MCF 10A (cell line): Measurements from ENCODE around the gene NACA. TPM values are rescaled to one million over a fixed set of nuclear protein-coding genes. Genes with fewer than 3 reads are reported as not detected.

ENCODE experiments used
- BruUV-seq: library from RNA; stranded (reverse); fragments of 400-500 nt; replicated peaks from 2 replicates; lab custom pipeline; 2021; lab: Mats Ljungman, UMichigan
- CTCF ChIA-PET: fragments of 300-600 bp; sonication (Branson Sonifier 250); formaldehyde crosslinking; extraction: SDS; loops from one replicate; lab custom pipeline; 2021; ENCODE audit warnings: antibody characterized with exemption, inconsistent platforms; lab: Yijun Ruan, JAX
- POLR2A ChIA-PET: fragments of 300-600, 350-650 bp; sonication (Branson Sonifier 250); formaldehyde crosslinking; extraction: SDS; loops from one replicate; lab custom pipeline; 2020; ENCODE audit warnings: antibody characterized with exemption, inconsistent platforms; lab: Yijun Ruan, JAX
- DNase-seq: peaks from one replicate; pipeline ENCODE4 v3.0.0-alpha.2; 2018; ENCODE audit not compliant: unreplicated experiment
- H3K27ac Mint-ChIP-seq: one replicate; pipeline ENCODE4 v1.8.0; 2022; ENCODE audit warnings: mild to moderate bottlenecking, low read depth, mixed read lengths; ENCODE audit not compliant: unreplicated experiment
- H3K27me3 Mint-ChIP-seq: one replicate; pipeline ENCODE4 v1.8.0; 2022; ENCODE audit warnings: mixed read lengths; ENCODE audit not compliant: insufficient read depth, unreplicated experiment
- H3K36me3 Mint-ChIP-seq: one replicate; pipeline ENCODE4 v1.8.0; 2022; ENCODE audit warnings: mild to moderate bottlenecking, moderate library complexity, mixed read lengths; ENCODE audit not compliant: insufficient read depth, unreplicated experiment
- H3K4me1 Mint-ChIP-seq: one replicate; pipeline ENCODE4 v1.8.0; 2022; ENCODE audit warnings: mixed read lengths; ENCODE audit not compliant: insufficient read depth, unreplicated experiment
- H3K4me3 Mint-ChIP-seq: one replicate; pipeline ENCODE4 v1.8.0; 2022; ENCODE audit warnings: mild to moderate bottlenecking, moderate library complexity, mixed read lengths; ENCODE audit not compliant: unreplicated experiment
- H3K9me3 Mint-ChIP-seq: one replicate; pipeline ENCODE4 v1.8.0; 2022; ENCODE audit warnings: mixed read lengths; ENCODE audit not compliant: unreplicated experiment
- CTCF ChIP-seq: fragments of 200-600 bp; IDR thresholded peaks from one replicate; pipeline ENCODE4 v1.8.0; 2022; ENCODE audit warnings: antibody characterized with exemption, mild to moderate bottlenecking; ENCODE audit not compliant: unreplicated experiment
- intact Hi-C: fragments of 100-400 bp; cut with micrococcal nuclease; formaldehyde crosslinking; loops from 2 replicates; pipeline ENCODE4 v1.14.1; 2022
- total RNA-seq: library from RNA; stranded (reverse); gene quantifications from 2 replicates; pipeline ENCODE4 v1.2.3, GENCODE V29; 2022

NACA gene
- total RNA-seq, 1 experiment from 2014 or later: 1,274 TPM

GRCh38 chr12:56722832-56723231 is 2.3 kb downstream of the NACA start:
- no TSS peak for BruUV-seq
- peak overlapping the region; percentile 79 for H3K27ac Mint-ChIP-seq
- no peaks in the 10 kb centered on the region for H3K27me3 Mint-ChIP-seq
- DNase-seq: no peak
- H3K4me1 Mint-ChIP-seq: peaks cover 45% of the 10 kb centered on the region
- CTCF ChIA-PET: interaction anchor here (2.1 kb wide), 1 partner anchor 86 kb away, joined by 5 read pairs; no protein-coding TSS in a partner anchor
- intact Hi-C loops: no loop called here
- POLR2A ChIA-PET: interaction anchor here (1.0 to 4.8 kb wide), 13 partner anchors 9 to 389 kb away, joined by 3 to 137 read pairs (median 5); partner anchors contain the start of genes ATP5F1B, BAZ2A, PTGES3 and STAT6
- H3K4me3 Mint-ChIP-seq: peak overlapping the region; percentile 91
- TF ChIP-seq CTCF: no peak
- peaks cover 64% of the 10 kb centered on the region for H3K36me3 Mint-ChIP-seq
- no peaks in the 10 kb centered on the region for H3K9me3 Mint-ChIP-seq

DNA sequence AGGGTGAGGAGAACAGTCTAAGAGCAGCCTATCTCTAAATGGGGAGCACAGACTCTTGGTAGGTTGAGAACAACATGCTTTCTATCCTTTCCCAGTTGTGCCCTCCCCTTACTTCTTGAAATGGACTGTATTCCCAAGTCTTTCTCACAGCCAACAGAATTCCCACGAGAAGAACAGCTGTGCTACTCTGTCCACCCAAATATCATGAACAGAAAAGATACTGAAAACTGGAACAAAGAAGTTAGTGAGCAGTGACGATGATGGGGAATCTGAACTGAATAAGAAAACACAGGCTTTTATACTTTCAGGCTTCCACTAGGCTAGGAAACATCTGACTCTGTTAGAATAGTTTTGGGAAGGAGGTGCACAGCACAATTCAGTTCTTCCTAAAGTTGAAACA is 3.4 kb downstream of the NACA start:
- BruUV-seq: no TSS peak
- intact Hi-C loops: no loop called here
- Mint-ChIP-seq H3K27ac (peak overlapping the region; percentile 79), H3K4me1 (peaks cover 48% of the 10 kb centered on the region), H3K4me3 (peak overlapping the region; percentile 91), H3K27me3 (no peaks in the 10 kb centered on the region), H3K9me3 (no peaks in the 10 kb centered on the region), H3K36me3 (peaks cover 69% of the 10 kb centered on the region)
- CTCF ChIA-PET: interaction anchor here (0.6 to 0.7 kb wide), 3 partner anchors 32 to 727 kb away, joined by 3 to 4 read pairs (median 3); no protein-coding TSS in a partner anchor
- no peak for TF ChIP-seq CTCF
- POLR2A ChIA-PET: interaction anchor here (1.1 to 4.8 kb wide), 6 partner anchors 9 to 92 kb away, joined by 4 to 137 read pairs (median 17); partner anchors contain the start of genes ATP5F1B, BAZ2A and PTGES3
- DNase-seq: no peak

DNA sequence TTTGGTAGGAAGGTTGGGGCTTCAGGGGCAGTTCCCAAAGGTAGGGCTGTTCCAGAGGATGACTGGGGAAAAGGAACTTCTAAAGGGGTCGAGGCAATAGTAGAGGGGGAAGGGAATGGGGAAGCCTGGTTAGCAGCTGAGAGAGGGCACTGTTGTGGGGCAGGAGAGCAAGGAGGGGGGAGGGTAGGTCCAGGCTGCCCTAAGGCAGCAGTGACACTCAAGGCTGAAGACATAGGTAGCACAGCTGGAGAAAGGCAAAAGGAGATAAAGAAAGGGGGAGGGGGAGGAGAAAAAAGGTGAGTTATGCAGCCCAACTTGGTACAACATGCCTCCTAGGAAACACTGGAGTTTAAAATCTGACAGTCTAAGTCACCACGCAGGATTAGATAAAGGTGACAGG is 3.9 kb downstream of the NACA start:
- peak overlapping the region; percentile 91 for H3K4me3 Mint-ChIP-seq
- intact Hi-C loops: no loop called here
- POLR2A ChIA-PET: interaction anchor here (3.7 to 4.8 kb wide), 2 partner anchors 14 to 34 kb away, joined by 14 to 137 read pairs; partner anchors contain the start of gene PTGES3
- no peak for TF ChIP-seq CTCF
- H3K27me3 Mint-ChIP-seq: no peaks in the 10 kb centered on the region
- no peak for DNase-seq
- H3K36me3 Mint-ChIP-seq: peaks cover 74% of the 10 kb centered on the region
- no TSS peak for BruUV-seq
- peak overlapping the region; percentile 79 for H3K27ac Mint-ChIP-seq
- H3K9me3 Mint-ChIP-seq: no peaks in the 10 kb centered on the region
- CTCF ChIA-PET: no interaction called here
- peaks cover 53% of the 10 kb centered on the region for H3K4me1 Mint-ChIP-seq

GRCh38 chr12:56720731-56721151 is 4.4 kb downstream of the NACA start:
- peaks cover 58% of the 10 kb centered on the region for H3K4me1 Mint-ChIP-seq
- H3K27ac Mint-ChIP-seq: peak overlapping the region; percentile 80
- BruUV-seq: no TSS peak
- peak overlapping the region; percentile 91 for H3K4me3 Mint-ChIP-seq
- DNase-seq: no peak
- intact Hi-C loops: no loop called here
- no peak for TF ChIP-seq CTCF
- H3K27me3 Mint-ChIP-seq: no peaks in the 10 kb centered on the region
- H3K36me3 Mint-ChIP-seq: peaks cover 79% of the 10 kb centered on the region
- ChIA-PET CTCF (no interaction called here), POLR2A (interaction anchor here (3.7 to 4.8 kb wide), 2 partner anchors 14 to 33 kb away, joined by 14 to 137 read pairs; partner anchors contain the start of gene PTGES3)
- no peaks in the 10 kb centered on the region for H3K9me3 Mint-ChIP-seq
